ENCODE results near the gene AATF. TPM values are rescaled to one million over a fixed set of nuclear protein-coding genes. Genes with fewer than 3 reads are reported as not detected.

Gene AATF
- total RNA-seq, 1 experiment from 2014 or later, result 85.2 TPM

GRCh38 chr17:36946726-36947091 is 2.0 kb upstream of the AATF start:
- no peak for DNase-seq (ENCODE audit: unreplicated experiment)
- POLR2A ChIA-PET, result no interaction called here
- CTCF ChIA-PET, result interaction anchor here (0.7 kb wide), 1 partner anchor 18 kb away, joined by 3 read pairs; no protein-coding TSS in a partner anchor
- Mint-ChIP-seq H3K27me3 (ENCODE audit: insufficient read depth, unreplicated experiment) (peaks cover 10% of the 10 kb centered on the region), H3K36me3 (ENCODE audit: insufficient read depth, unreplicated experiment) (peaks cover 4% of the 10 kb centered on the region), H3K4me1 (ENCODE audit: insufficient read depth, unreplicated experiment) (peaks cover 15% of the 10 kb centered on the region), H3K27ac (ENCODE audit: low read depth, unreplicated experiment) (no peak overlapping the region), H3K9me3 (ENCODE audit: unreplicated experiment) (no peaks in the 10 kb centered on the region), H3K4me3 (ENCODE audit: unreplicated experiment) (no peak overlapping the region)
- no peak for TF ChIP-seq CTCF (IDR thresholded peaks at IDR 0.05; ENCODE audit: unreplicated experiment)
- intact Hi-C loops (cut with micrococcal nuclease), result no loop called here
- BruUV-seq (replicated peaks), result no TSS peak

GRCh38 chr17:36947922-36948716 is 635 bp upstream of the AATF start:
- H3K9me3 Mint-ChIP-seq (ENCODE audit: unreplicated experiment), result no peaks in the 10 kb centered on the region
- TSS peak; percentile 19 for BruUV-seq (replicated peaks)
- H3K4me1 Mint-ChIP-seq (ENCODE audit: insufficient read depth, unreplicated experiment), result peaks cover 29% of the 10 kb centered on the region
- peaks cover 18% of the 10 kb centered on the region for H3K36me3 Mint-ChIP-seq (ENCODE audit: insufficient read depth, unreplicated experiment)
- POLR2A ChIA-PET, result interaction anchor here (0.9 to 3.3 kb wide), 19 partner anchors 10 to 402 kb away, joined by 3 to 25 read pairs (median 6); partner anchors contain the start of genes DHRS11, LHX1 and MRM1
- no peak for TF ChIP-seq CTCF (IDR thresholded peaks at IDR 0.05; ENCODE audit: unreplicated experiment)
- CTCF ChIA-PET, result interaction anchor here (0.9 to 1.1 kb wide), 3 partner anchors 11 to 283 kb away, joined by 3 to 5 read pairs (median 3); no protein-coding TSS in a partner anchor
- peak; percentile 16 for DNase-seq (ENCODE audit: unreplicated experiment)
- H3K27ac Mint-ChIP-seq (ENCODE audit: low read depth, unreplicated experiment), result peak overlapping the region; percentile 99
- intact Hi-C loops (cut with micrococcal nuclease), result loop anchor here (1.0 kb wide), 4 partner anchors 27 to 319 kb away; no protein-coding TSS in a partner anchor
- peak overlapping the region; percentile 79 for H3K4me3 Mint-ChIP-seq (ENCODE audit: unreplicated experiment)
- peaks cover 10% of the 10 kb centered on the region for H3K27me3 Mint-ChIP-seq (ENCODE audit: insufficient read depth, unreplicated experiment)

DNA sequence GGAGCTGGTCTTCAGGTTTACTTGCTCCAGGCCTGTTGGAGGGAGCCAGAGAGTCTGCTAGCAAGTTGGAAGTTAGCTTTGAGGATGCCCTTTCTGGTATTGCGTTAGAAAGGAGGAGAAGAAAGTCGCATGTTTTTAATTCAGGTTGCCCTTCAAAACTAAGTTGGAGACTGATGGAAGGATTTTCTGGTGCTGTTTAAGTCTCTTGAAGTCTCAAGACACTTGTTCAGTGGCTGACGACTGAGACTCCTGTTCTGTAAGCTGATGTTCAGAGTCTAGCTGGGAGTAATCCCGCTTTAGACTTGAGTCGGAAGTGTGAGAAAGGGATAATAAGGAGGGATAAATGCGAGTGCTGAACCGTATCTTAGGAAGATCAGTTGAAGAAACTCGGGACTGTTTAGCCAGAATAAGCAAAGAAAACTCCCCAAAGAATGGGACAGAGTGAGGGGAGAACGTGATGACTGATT is 740 bp downstream of the AATF start:
- no peak for TF ChIP-seq CTCF (IDR thresholded peaks at IDR 0.05; ENCODE audit: unreplicated experiment)
- peaks cover 30% of the 10 kb centered on the region for H3K4me1 Mint-ChIP-seq (ENCODE audit: insufficient read depth, unreplicated experiment)
- peak; percentile 26 for DNase-seq (ENCODE audit: unreplicated experiment)
- intact Hi-C loops (cut with micrococcal nuclease), result no loop called here
- H3K27me3 Mint-ChIP-seq (ENCODE audit: insufficient read depth, unreplicated experiment), result no peaks in the 10 kb centered on the region
- peak overlapping the region; percentile 99 for H3K27ac Mint-ChIP-seq (ENCODE audit: low read depth, unreplicated experiment)
- H3K36me3 Mint-ChIP-seq (ENCODE audit: insufficient read depth, unreplicated experiment), result peaks cover 32% of the 10 kb centered on the region
- H3K4me3 Mint-ChIP-seq (ENCODE audit: unreplicated experiment), result peak overlapping the region; percentile 79
- ChIA-PET CTCF (interaction anchor here (0.9 to 1.1 kb wide), 2 partner anchors 9 to 98 kb away, joined by 3 to 5 read pairs; no protein-coding TSS in a partner anchor), POLR2A (interaction anchor here (0.6 to 3.3 kb wide), 27 partner anchors 8 to 415 kb away, joined by 3 to 25 read pairs (median 5); partner anchors contain the start of genes DHRS11, LHX1 and MRM1)
- BruUV-seq (replicated peaks), result TSS peak; percentile 26
- H3K9me3 Mint-ChIP-seq (ENCODE audit: unreplicated experiment), result no peaks in the 10 kb centered on the region

GRCh38 chr17:36950027-36950426 is 1.3 kb downstream of the AATF start:
- CTCF ChIA-PET, result no interaction called here
- POLR2A ChIA-PET, result interaction anchor here (0.6 to 3.3 kb wide), 12 partner anchors 7 to 239 kb away, joined by 3 to 25 read pairs (median 7); no protein-coding TSS in a partner anchor
- H3K4me1 Mint-ChIP-seq (ENCODE audit: insufficient read depth, unreplicated experiment), result peaks cover 30% of the 10 kb centered on the region
- no peaks in the 10 kb centered on the region for H3K9me3 Mint-ChIP-seq (ENCODE audit: unreplicated experiment)
- peaks cover 36% of the 10 kb centered on the region for H3K36me3 Mint-ChIP-seq (ENCODE audit: insufficient read depth, unreplicated experiment)
- no TSS peak for BruUV-seq (replicated peaks)
- peak overlapping the region; percentile 99 for H3K27ac Mint-ChIP-seq (ENCODE audit: low read depth, unreplicated experiment)
- no peak for DNase-seq (ENCODE audit: unreplicated experiment)
- no peak for TF ChIP-seq CTCF (IDR thresholded peaks at IDR 0.05; ENCODE audit: unreplicated experiment)
- H3K4me3 Mint-ChIP-seq (ENCODE audit: unreplicated experiment), result peak overlapping the region; percentile 79
- intact Hi-C loops (cut with micrococcal nuclease), result no loop called here
- H3K27me3 Mint-ChIP-seq (ENCODE audit: insufficient read depth, unreplicated experiment), result no peaks in the 10 kb centered on the region
